Endodermal cell (in vitro differentiated cells): ENCODE data around the gene SDK2. TPM values are rescaled to one million over a fixed set of nuclear protein-coding genes. Genes with fewer than 3 reads are reported as not detected.
A peak's percentile ranks its signal among the peaks of the same experiment; 100 is the strongest.
"Not testable (repeated sequence)": the region's sequence is repeated elsewhere in the genome, so short reads cannot be mapped to it uniquely, and the experiment has no call there.

Experiments
- DNase-seq: peaks from one replicate; pipeline ENCODE4 v3.0.0-alpha.2; 2017
- H3K27ac ChIP-seq: 2 replicates; pipeline ENCODE4 v1.5.1; 2013; ENCODE audit warnings: mild to moderate bottlenecking, low read depth, low read length, moderate library complexity
- H3K27me3 ChIP-seq: 2 replicates; pipeline ENCODE4 v1.6.1; 2013; ENCODE audit warnings: mild to moderate bottlenecking, low read length, moderate library complexity; ENCODE audit not compliant: insufficient read depth, control insufficient read depth, poor library complexity, severe bottlenecking
- H3K36me3 ChIP-seq: 2 replicates; pipeline ENCODE4 v1.7.0; 2013; ENCODE audit warnings: mild to moderate bottlenecking, low read length, moderate library complexity; ENCODE audit not compliant: control insufficient read depth, insufficient read depth
- H3K4me1 ChIP-seq: one replicate; pipeline ENCODE4 v1.7.0; 2013; ENCODE audit warnings: low read length; ENCODE audit not compliant: control insufficient read depth, insufficient read depth
- H3K4me3 ChIP-seq: 2 replicates; pipeline ENCODE4 v1.5.1; 2013; ENCODE audit warnings: mild to moderate bottlenecking, low read length, moderate library complexity
- H3K9ac ChIP-seq: 2 replicates; pipeline ENCODE4 v1.6.1; 2013; ENCODE audit warnings: mild to moderate bottlenecking, low read length, moderate library complexity; ENCODE audit not compliant: poor library complexity, severe bottlenecking; ENCODE audit errors: extremely low read depth
- H3K9me3 ChIP-seq: 2 replicates; pipeline ENCODE4 v1.6.1; 2013; ENCODE audit warnings: mild to moderate bottlenecking, low read length, moderate library complexity; ENCODE audit not compliant: control insufficient read depth
- H3K27ac Mint-ChIP-seq: 2 replicates; pipeline ENCODE4 v1.8.0; 2020; ENCODE audit warnings: mixed read lengths
- H3K27me3 Mint-ChIP-seq: 2 replicates; pipeline ENCODE4 v1.8.0; 2021; ENCODE audit warnings: mild to moderate bottlenecking, mixed read lengths; ENCODE audit not compliant: insufficient read depth
- H3K36me3 Mint-ChIP-seq: 2 replicates; pipeline ENCODE4 v1.8.0; 2020; ENCODE audit warnings: low read depth, mixed read lengths
- H3K4me1 Mint-ChIP-seq: 2 replicates; pipeline ENCODE4 v1.8.0; 2020; ENCODE audit warnings: mixed read lengths
- H3K4me3 Mint-ChIP-seq: 2 replicates; pipeline ENCODE4 v1.8.0; 2020; ENCODE audit warnings: mild to moderate bottlenecking, moderate library complexity, mixed read lengths
- H3K9me3 Mint-ChIP-seq: 2 replicates; pipeline ENCODE4 v1.8.0; 2020; ENCODE audit warnings: mild to moderate bottlenecking, mixed read lengths
- WGBS, 2 experiments: methylation state at CpG; one replicate each; pipeline versions ENCODE4 v1.1.5 to v1.1.7; 2013; ENCODE audit warnings: missing lambda C conversion rate in 2 of 2, mixed read lengths in 1 of 2; ENCODE audit not compliant: insufficient coverage in 1 of 2, insufficient read length in 1 of 2; 5-methylcytosine and 5-hydroxymethylcytosine counted together
- total RNA-seq, 2 donors: library from RNA; stranded (reverse); fragmentation: NEBNext Ultra II Directional in 1 of 2; extraction: Animal tissue kit (Norgen Biotek cat#: 25700) in 1 of 2; gene quantifications; 2 replicates in 1 of 2; 3 replicates in 1 of 2; pipeline ENCODE4 v1.2.1, GENCODE V29; 2021
- TF ChIP-seq, protein P1 (sequence below): fragments of 200-600 bp; sonication (generic); conservative IDR thresholded peaks from 2 replicates; pipeline ENCODE4 v1.5.0; 2021; ENCODE audit warnings: antibody characterized with exemption, mild to moderate bottlenecking

SDK2 gene
- total RNA-seq, 2 donors from 2014 or later = 5.9 to 7.0 TPM

GRCh38 chr17:73455767-73456166 is 188.5 kb downstream of the SDK2 start:
- peak; percentile 68 for DNase-seq
- Mint-ChIP-seq H3K36me3 (peaks cover 9% of the 10 kb centered on the region), H3K27me3 (peaks cover 1% of the 10 kb centered on the region), H3K9me3 (peaks cover 9% of the 10 kb centered on the region), H3K4me1 (no peaks in the 10 kb centered on the region), H3K4me3 (no peak overlapping the region), H3K27ac (no peak overlapping the region)
- no peaks in the 10 kb centered on the region for H3K4me1 ChIP-seq
- H3K9me3 ChIP-seq = no peaks in the 10 kb centered on the region
- H3K27me3 ChIP-seq = no peaks in the 10 kb centered on the region
- H3K9ac ChIP-seq = no peak overlapping the region
- 87 to 92% methylated on average over 9 to 18 of the region's 18 CpGs for WGBS, 2 experiments
- H3K27ac ChIP-seq = no peak overlapping the region
- H3K36me3 ChIP-seq = no peaks in the 10 kb centered on the region
- TF ChIP-seq, protein P1, sequence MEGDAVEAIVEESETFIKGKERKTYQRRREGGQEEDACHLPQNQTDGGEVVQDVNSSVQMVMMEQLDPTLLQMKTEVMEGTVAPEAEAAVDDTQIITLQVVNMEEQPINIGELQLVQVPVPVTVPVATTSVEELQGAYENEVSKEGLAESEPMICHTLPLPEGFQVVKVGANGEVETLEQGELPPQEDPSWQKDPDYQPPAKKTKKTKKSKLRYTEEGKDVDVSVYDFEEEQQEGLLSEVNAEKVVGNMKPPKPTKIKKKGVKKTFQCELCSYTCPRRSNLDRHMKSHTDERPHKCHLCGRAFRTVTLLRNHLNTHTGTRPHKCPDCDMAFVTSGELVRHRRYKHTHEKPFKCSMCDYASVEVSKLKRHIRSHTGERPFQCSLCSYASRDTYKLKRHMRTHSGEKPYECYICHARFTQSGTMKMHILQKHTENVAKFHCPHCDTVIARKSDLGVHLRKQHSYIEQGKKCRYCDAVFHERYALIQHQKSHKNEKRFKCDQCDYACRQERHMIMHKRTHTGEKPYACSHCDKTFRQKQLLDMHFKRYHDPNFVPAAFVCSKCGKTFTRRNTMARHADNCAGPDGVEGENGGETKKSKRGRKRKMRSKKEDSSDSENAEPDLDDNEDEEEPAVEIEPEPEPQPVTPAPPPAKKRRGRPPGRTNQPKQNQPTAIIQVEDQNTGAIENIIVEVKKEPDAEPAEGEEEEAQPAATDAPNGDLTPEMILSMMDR = no peak
- no peak overlapping the region for H3K4me3 ChIP-seq

DNA sequence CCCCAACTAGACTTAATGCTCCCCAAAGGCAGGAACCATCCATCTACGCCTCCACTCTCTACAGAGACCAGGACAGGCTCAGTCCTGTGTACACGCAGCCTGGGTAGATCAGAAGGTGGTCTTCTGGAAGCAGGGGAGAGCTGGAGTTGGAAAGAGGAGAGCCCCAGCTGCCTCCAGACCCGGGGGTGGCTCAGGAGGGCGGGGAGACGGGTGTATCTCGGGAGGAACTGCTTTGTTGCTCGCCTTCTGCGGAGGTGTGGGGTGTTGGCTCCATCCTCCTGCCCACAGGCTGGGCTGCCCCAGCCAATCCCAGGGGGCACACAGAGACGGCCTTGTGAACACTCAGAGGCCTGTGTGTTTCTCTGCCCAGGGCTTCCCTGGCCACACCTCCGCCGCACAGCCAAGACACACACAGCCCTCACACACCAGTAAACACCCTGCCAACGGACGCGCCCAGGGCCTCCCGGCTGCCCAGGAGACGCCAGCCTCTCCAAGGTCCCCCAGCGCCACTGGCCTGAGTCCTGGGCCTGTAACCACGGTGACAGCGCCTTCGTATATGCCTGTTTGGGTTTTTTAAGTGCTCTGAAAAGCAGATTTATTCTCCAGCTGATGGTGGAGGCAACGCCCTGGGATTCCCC is 189.1 kb downstream of the SDK2 start:
- H3K36me3 ChIP-seq = no peaks in the 10 kb centered on the region
- WGBS, 2 experiments = 85 to 87% methylated on average over 11 to 21 of the region's 21 CpGs
- no peaks in the 10 kb centered on the region for H3K27me3 ChIP-seq
- no peak overlapping the region for H3K4me3 ChIP-seq
- Mint-ChIP-seq H3K4me3 (no peak overlapping the region), H3K27me3 (peaks cover 1% of the 10 kb centered on the region), H3K36me3 (peaks cover 9% of the 10 kb centered on the region), H3K4me1 (no peaks in the 10 kb centered on the region), H3K9me3 (peaks cover 9% of the 10 kb centered on the region), H3K27ac (no peak overlapping the region)
- DNase-seq = no peak
- H3K4me1 ChIP-seq = no peaks in the 10 kb centered on the region
- H3K27ac ChIP-seq = no peak overlapping the region
- H3K9me3 ChIP-seq = no peaks in the 10 kb centered on the region
- TF ChIP-seq, protein P1 = no peak
- H3K9ac ChIP-seq = no peak overlapping the region

DNA sequence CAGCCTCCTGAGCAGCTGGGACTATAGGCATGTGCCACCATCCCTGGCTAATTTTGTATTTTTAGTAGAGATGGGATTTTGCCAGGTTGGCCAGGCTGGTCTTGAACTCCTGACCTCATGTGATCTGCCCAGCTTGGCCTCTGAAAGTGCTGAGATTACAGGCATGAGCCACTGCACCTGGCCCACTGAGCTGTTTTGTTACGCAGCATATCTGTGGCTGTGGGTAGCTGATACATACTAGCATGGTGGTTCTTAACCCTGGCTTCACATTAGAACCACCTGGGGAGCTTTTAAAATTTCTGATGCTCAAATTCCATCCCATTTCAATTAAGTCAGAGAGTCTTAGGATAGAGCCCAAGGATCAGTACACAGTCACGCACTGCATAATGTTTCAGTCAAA is 190.8 kb downstream of the SDK2 start:
- not testable (repeated sequence) for H3K9me3 ChIP-seq, H3K27me3 Mint-ChIP-seq, H3K9ac ChIP-seq, H3K9me3 Mint-ChIP-seq, H3K4me1 Mint-ChIP-seq, H3K27me3 ChIP-seq, H3K36me3 ChIP-seq, H3K27ac ChIP-seq, H3K4me3 Mint-ChIP-seq, DNase-seq, H3K27ac Mint-ChIP-seq, H3K36me3 Mint-ChIP-seq, H3K4me3 ChIP-seq, H3K4me1 ChIP-seq
- whole genome bisulfite sequencing, 2 experiments = 88 to 93% methylated on average over 1 to 2 of the region's 2 CpGs

- Histone ChIP-seq H3K4me1 (no peaks in the 10 kb centered on the region), H3K27me3 (no peaks in the 10 kb centered on the region), H3K9ac (no peak overlapping the region), H3K27ac (no peak overlapping the region), H3K4me3 (no peak overlapping the region), H3K36me3 (no peaks in the 10 kb centered on the region), H3K9me3 (no peaks in the 10 kb centered on the region)
- WGBS, 2 experiments = 100% methylated on average over 1 of the region's 1 CpG; no CpG with 5 or more reads in 1 of the 2 experiments
- Mint-ChIP-seq H3K9me3 (peaks cover 9% of the 10 kb centered on the region), H3K27ac (no peak overlapping the region), H3K4me1 (no peaks in the 10 kb centered on the region), H3K36me3 (peaks cover 9% of the 10 kb centered on the region), H3K27me3 (peaks cover 1% of the 10 kb centered on the region), H3K4me3 (no peak overlapping the region)
- TF ChIP-seq, protein P1 = no peak
- DNase-seq = no peak
These were observed 191.2 kb downstream of the SDK2 start for GRCh38 chr17:73453090-73453489.
